Upper lobe of left lung (tissue), 6 donors: ENCODE results near the gene TOP2A. TPM values are rescaled to one million over a fixed set of nuclear protein-coding genes. Genes with fewer than 3 reads are reported as not detected.

Source experiments
- ATAC-seq, 2 donors: fragments of 200-7000 bp; cut with Tn5 transposase; one replicate each; pipeline ENCODE4 v1.9.1; 2022; ENCODE audit warnings: mild to moderate bottlenecking in 2 of 2, moderate library complexity in 2 of 2; ENCODE audit not compliant: low FRiP score in 2 of 2
- DNase-seq, 2 donors: peaks; one replicate each; pipeline ENCODE4 v3.0.0-alpha.2; 2019 to 2020
- H3K27ac ChIP-seq, 4 donors: fragments of 200-600 bp; sonication (generic); one replicate each; pipeline ENCODE4 v1.5.1; 2016 to 2019
- H3K27me3 ChIP-seq, 4 donors: fragments of 200-600 bp; sonication (generic); one replicate each; pipeline ENCODE4 v1.5.1; 2017 to 2019
- H3K36me3 ChIP-seq, 4 donors: fragments of 200-600 bp; sonication (generic); one replicate each; pipeline ENCODE4 v1.5.1; 2016 to 2019
- H3K4me1 ChIP-seq, 4 donors: fragments of 200-600 bp; sonication (generic); one replicate each; pipeline ENCODE4 v1.5.1; 2018 to 2019
- H3K4me3 ChIP-seq, 4 donors: fragments of 200-600 bp; sonication (generic); one replicate each; pipeline ENCODE4 v1.5.1; 2017 to 2019; ENCODE audit warnings: mild to moderate bottlenecking in 2 of 4, moderate library complexity in 1 of 4
- H3K9me3 ChIP-seq, 4 donors: fragments of 200-600 bp; sonication (generic); one replicate each; pipeline ENCODE4 v1.5.1; 2018 to 2019
- CTCF ChIP-seq, 6 experiments: fragments of 450-650 bp in 4 of 6; fragments of 200-600 bp in 2 of 6; sonication (generic) in 2 of 6; IDR thresholded peaks; one replicate each; pipeline ENCODE4 v1.5.1; 2016 to 2019; ENCODE audit warnings: antibody characterized with exemption in 6 of 6
- EP300 ChIP-seq, 4 donors: sonication (generic); formaldehyde crosslinking; IDR thresholded peaks; one replicate each; pipeline ENCODE4 v1.5.1; 2017; ENCODE audit warnings: antibody characterized with exemption in 4 of 4, control low read depth in 2 of 4
- POLR2A ChIP-seq, 4 donors: fragments of 450-650 bp; IDR thresholded peaks; one replicate each; pipeline ENCODE4 v1.5.1; 2016 to 2017; ENCODE audit warnings: antibody characterized with exemption in 4 of 4, mild to moderate bottlenecking in 2 of 4
- POLR2AphosphoS5 ChIP-seq, 2 donors: sonication (generic); formaldehyde crosslinking; IDR thresholded peaks; one replicate each; pipeline ENCODE4 v1.5.1; 2017; ENCODE audit warnings: antibody characterized with exemption in 2 of 2
- WGBS, 2 donors: methylation state at CpG; one replicate each; pipeline ENCODE4 v1.1.5; 2017 to 2018; 5-methylcytosine and 5-hydroxymethylcytosine counted together
- total RNA-seq, 6 donors: library from RNA; depleted of rRNA in 4 of 6; stranded (reverse); fragments of >200 nt in 4 of 6; gene quantifications; one replicate each; pipeline versions ENCODE4 v1.1.0 to v1.2.1, GENCODE V29; 2016 to 2021
- donor health status: DM: no; HTN: no; CAD: no; lungs with moderate emphysema.
- donor health status: DM: no; HTN: yes; CAD: no; lungs with severe emphysema.

The TOP2A gene
- total RNA-seq = 10 to 100 TPM in 2 of 6 donors, 1 to 10 TPM in 3, under 1 TPM in 1; under 0.01 to 14.5 (median 6.2) TPM

GRCh38 chr17:40417609-40418427, at the start of gene TOP2A:
Gene TOP2A (minus strand): TSS chr17:40417896. CDS start chr17:40417791, 105 bp downstream.
- Histone ChIP-seq H3K4me1 (peaks cover 14 to 39% (median 24%) of the 10 kb centered on the region in 4 donors), H3K36me3 (no peaks in the 10 kb centered on the region), H3K27me3 (no peaks in the 10 kb centered on the region), H3K27ac (peak within 1 kb of the TSS; percentile 38 to 82 (median 60)), H3K4me3 (peak within 1 kb of the TSS; percentile 43 to 87 (median 73)), H3K9me3 (no peaks in the 10 kb centered on the region)
- DNase-seq = peak; percentile 88 to 98
- peak; percentile 99 for ATAC-seq
- TF ChIP-seq CTCF (IDR thresholded peaks at IDR 0.05) (no peak), POLR2AphosphoS5 (IDR thresholded peaks at IDR 0.05) (peak in 1 of 2 donors; percentile 36)
- 0 to 2% methylated on average over 39 to 42 of the region's 49 CpGs for WGBS, 2 donors

GRCh38 chr17:40467281-40467867, 49.7 kb upstream of the TOP2A start:
- no peak for TF ChIP-seq POLR2AphosphoS5 (IDR thresholded peaks at IDR 0.05)
- TF ChIP-seq CTCF (IDR thresholded peaks at IDR 0.05) = no peak
- no peak for TF ChIP-seq POLR2A (IDR thresholded peaks at IDR 0.05)
- ATAC-seq (no peak), DNase-seq (no peak)
- H3K27ac ChIP-seq = no peak overlapping the region
- no peak overlapping the region for H3K4me3 ChIP-seq
- no peaks in the 10 kb centered on the region for H3K27me3 ChIP-seq
- WGBS, 2 donors = 100% methylated on average over 1 to 2 of the region's 2 CpGs
- no peaks in the 10 kb centered on the region for H3K9me3 ChIP-seq
- no peaks in the 10 kb centered on the region for H3K36me3 ChIP-seq
- H3K4me1 ChIP-seq = peaks cover 0 to 7% (median 3%) of the 10 kb centered on the region in 4 donors

- TF ChIP-seq POLR2AphosphoS5 (IDR thresholded peaks at IDR 0.05) (no peak), EP300 (IDR thresholded peaks at IDR 0.05) (no peak), POLR2A (IDR thresholded peaks at IDR 0.05) (no peak), CTCF (IDR thresholded peaks at IDR 0.05) (no peak)
- 69 to 84% methylated on average over 11 of the region's 11 CpGs for WGBS, 2 donors
Observed at GRCh38 chr17:40466298-40466971, 48.7 kb upstream of the TOP2A start.

GRCh38 chr17:40464392-40464855, 46.7 kb upstream of the TOP2A start:
- Histone ChIP-seq H3K9me3 (no peaks in the 10 kb centered on the region), H3K4me1 (peaks cover 7 to 28% (median 13%) of the 10 kb centered on the region in 4 donors), H3K27me3 (no peaks in the 10 kb centered on the region), H3K36me3 (no peaks in the 10 kb centered on the region), H3K4me3 (no peak overlapping the region), H3K27ac (no peak overlapping the region)
- no peak for DNase-seq
- ATAC-seq = no peak
- TF ChIP-seq POLR2AphosphoS5 (IDR thresholded peaks at IDR 0.05) (no peak), POLR2A (IDR thresholded peaks at IDR 0.05) (no peak), EP300 (IDR thresholded peaks at IDR 0.05) (no peak), CTCF (IDR thresholded peaks at IDR 0.05) (no peak)
- 74 to 82% methylated on average over 5 of the region's 5 CpGs for WGBS, 2 donors

More at GRCh38 chr17:40466298-40466971, 48.7 kb upstream of the TOP2A start:
- no peak for ATAC-seq
- H3K27me3 ChIP-seq = no peaks in the 10 kb centered on the region
- H3K27ac ChIP-seq = no peak overlapping the region
- no peak overlapping the region for H3K4me3 ChIP-seq
- H3K4me1 ChIP-seq = peaks cover 6 to 16% (median 11%) of the 10 kb centered on the region in 4 donors
- no peak for DNase-seq
- H3K36me3 ChIP-seq = no peaks in the 10 kb centered on the region
- no peaks in the 10 kb centered on the region for H3K9me3 ChIP-seq
